ENCODE results near the gene MCC. TPM values are rescaled to one million over a fixed set of nuclear protein-coding genes. Genes with fewer than 3 reads are reported as not detected.

MCC gene
- total and polyA plus RNA-seq, 2 donors (not counting 1 experiment from before 2014, with no cell fraction given) = 0.09 to 0.32 TPM

GRCh38 chr5:113039229-113039933, 448.9 kb downstream of the MCC start:
- Histone ChIP-seq H3K9me3 (ENCODE audit: control extremely low read depth in 1 of 3, control insufficient read depth in 2 of 3, insufficient read depth in 1 of 3, low read length in 2 of 3) (no peaks in the 10 kb centered on the region), H3K9ac (ENCODE audit: low read length) (no peak overlapping the region), H3K4me1 (ENCODE audit: control insufficient read depth in 2 of 2, insufficient read depth in 2 of 2, low read length in 2 of 2) (no peaks in the 10 kb centered on the region), H3K4me3 (ENCODE audit: control extremely low read depth in 1 of 5, extremely low read depth in 1 of 5, insufficient read depth in 1 of 5, low read depth in 2 of 5, low read length in 4 of 5) (no peak overlapping the region), H3K27ac (ENCODE audit: low read length in 2 of 2) (no peak overlapping the region), H2AFZ (ENCODE audit: insufficient read depth, low read depth, low read length, poor library complexity, severe bottlenecking) (no peak overlapping the region), H3K4me2 (replicated peaks; ENCODE audit: low read depth, low read length, poor library complexity, severe bottlenecking) (no peak overlapping the region), H3K36me3 (replicated peaks in 1 of 2; ENCODE audit: control extremely low read depth in 1 of 2, control insufficient read depth in 1 of 2, extremely low read depth in 1 of 2, insufficient read depth in 2 of 2, low read length in 1 of 2) (no peaks in the 10 kb centered on the region), H4K20me1 (ENCODE audit: control insufficient read depth, insufficient read depth, low read length, poor library complexity, severe bottlenecking) (no peaks in the 10 kb centered on the region), H3K27me3 (replicated peaks in 1 of 4; ENCODE audit: control extremely low read depth in 1 of 4, control insufficient read depth in 3 of 4, insufficient read depth in 4 of 4, low read length in 3 of 4) (peaks cover 0 to 5% (median 0%) of the 10 kb centered on the region in 4 experiments), H3K79me2 (ENCODE audit: control insufficient read depth, insufficient read depth, low read length) (no peaks in the 10 kb centered on the region)
- Mint-ChIP-seq H3K9me3 (ENCODE audit: insufficient read depth) (no peaks in the 10 kb centered on the region), H3K4me1 (no peaks in the 10 kb centered on the region), H3K4me3 (no peak overlapping the region), H3K27me3 (peaks cover 10% of the 10 kb centered on the region), H3K27ac (no peak overlapping the region)
- TF ChIP-seq EZH2 (IDR thresholded peaks at IDR 0.05; ENCODE audit: borderline replicate concordance, insufficient read depth, low read depth, low read length, poor library complexity, severe bottlenecking) = no peak
- TF ChIP-seq, protein P1, sequence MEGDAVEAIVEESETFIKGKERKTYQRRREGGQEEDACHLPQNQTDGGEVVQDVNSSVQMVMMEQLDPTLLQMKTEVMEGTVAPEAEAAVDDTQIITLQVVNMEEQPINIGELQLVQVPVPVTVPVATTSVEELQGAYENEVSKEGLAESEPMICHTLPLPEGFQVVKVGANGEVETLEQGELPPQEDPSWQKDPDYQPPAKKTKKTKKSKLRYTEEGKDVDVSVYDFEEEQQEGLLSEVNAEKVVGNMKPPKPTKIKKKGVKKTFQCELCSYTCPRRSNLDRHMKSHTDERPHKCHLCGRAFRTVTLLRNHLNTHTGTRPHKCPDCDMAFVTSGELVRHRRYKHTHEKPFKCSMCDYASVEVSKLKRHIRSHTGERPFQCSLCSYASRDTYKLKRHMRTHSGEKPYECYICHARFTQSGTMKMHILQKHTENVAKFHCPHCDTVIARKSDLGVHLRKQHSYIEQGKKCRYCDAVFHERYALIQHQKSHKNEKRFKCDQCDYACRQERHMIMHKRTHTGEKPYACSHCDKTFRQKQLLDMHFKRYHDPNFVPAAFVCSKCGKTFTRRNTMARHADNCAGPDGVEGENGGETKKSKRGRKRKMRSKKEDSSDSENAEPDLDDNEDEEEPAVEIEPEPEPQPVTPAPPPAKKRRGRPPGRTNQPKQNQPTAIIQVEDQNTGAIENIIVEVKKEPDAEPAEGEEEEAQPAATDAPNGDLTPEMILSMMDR (IDR thresholded peaks at IDR 0.05) = no peak
- intact Hi-C loops (cut with micrococcal nuclease) = no loop called here
- no peak for DNase-seq
- WGBS (ENCODE audit: insufficient coverage) = 95% methylated on average over 11 of the region's 14 CpGs
- POLR2A ChIA-PET = no interaction called here
- ATAC-seq (ENCODE audit: low read depth) = no peak
- CTCF ChIA-PET = no interaction called here

DNA sequence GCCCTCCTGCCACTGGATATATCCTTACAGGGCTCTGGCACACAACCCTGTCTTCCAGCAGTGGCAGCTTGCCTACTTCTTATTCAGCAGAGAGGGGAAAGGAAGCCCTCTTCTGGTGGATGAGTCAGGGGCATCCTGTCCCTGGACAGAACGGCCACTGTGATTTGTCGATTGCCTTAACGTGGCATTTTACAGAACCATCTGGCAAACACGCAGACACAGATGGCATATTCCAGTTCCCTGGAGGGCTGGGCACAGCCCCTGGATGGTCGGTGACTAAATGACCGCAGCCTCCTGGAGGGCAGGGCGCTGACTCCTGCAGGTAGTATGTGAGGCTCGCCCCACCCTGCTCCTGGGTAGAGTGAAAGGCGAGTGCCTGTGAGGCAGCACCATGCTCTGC, 449.5 kb downstream of the MCC start:
- ChIA-PET POLR2A (no interaction called here), CTCF (no interaction called here)
- Mint-ChIP-seq H3K4me1 (no peaks in the 10 kb centered on the region), H3K27me3 (peaks cover 10% of the 10 kb centered on the region), H3K9me3 (ENCODE audit: insufficient read depth) (no peaks in the 10 kb centered on the region), H3K4me3 (no peak overlapping the region), H3K27ac (no peak overlapping the region)
- Histone ChIP-seq H3K27me3 (replicated peaks in 1 of 4; ENCODE audit: control extremely low read depth in 1 of 4, control insufficient read depth in 3 of 4, insufficient read depth in 4 of 4, low read length in 3 of 4) (peaks cover 0 to 5% (median 0%) of the 10 kb centered on the region in 4 experiments), H3K9me3 (ENCODE audit: control extremely low read depth in 1 of 3, control insufficient read depth in 2 of 3, insufficient read depth in 1 of 3, low read length in 2 of 3) (no peaks in the 10 kb centered on the region), H3K4me3 (ENCODE audit: control extremely low read depth in 1 of 5, extremely low read depth in 1 of 5, insufficient read depth in 1 of 5, low read depth in 2 of 5, low read length in 4 of 5) (no peak overlapping the region), H2AFZ (ENCODE audit: insufficient read depth, low read depth, low read length, poor library complexity, severe bottlenecking) (no peak overlapping the region), H3K4me1 (ENCODE audit: control insufficient read depth in 2 of 2, insufficient read depth in 2 of 2, low read length in 2 of 2) (no peaks in the 10 kb centered on the region), H3K27ac (ENCODE audit: low read length in 2 of 2) (no peak overlapping the region), H3K9ac (ENCODE audit: low read length) (no peak overlapping the region), H4K20me1 (ENCODE audit: control insufficient read depth, insufficient read depth, low read length, poor library complexity, severe bottlenecking) (no peaks in the 10 kb centered on the region), H3K36me3 (replicated peaks in 1 of 2; ENCODE audit: control extremely low read depth in 1 of 2, control insufficient read depth in 1 of 2, extremely low read depth in 1 of 2, insufficient read depth in 2 of 2, low read length in 1 of 2) (no peaks in the 10 kb centered on the region), H3K79me2 (ENCODE audit: control insufficient read depth, insufficient read depth, low read length) (no peaks in the 10 kb centered on the region), H3K4me2 (replicated peaks; ENCODE audit: low read depth, low read length, poor library complexity, severe bottlenecking) (no peak overlapping the region)
- no peak for DNase-seq
- TF ChIP-seq EZH2 (IDR thresholded peaks at IDR 0.05; ENCODE audit: borderline replicate concordance, insufficient read depth, low read depth, low read length, poor library complexity, severe bottlenecking) = no peak
- TF ChIP-seq, protein P1 (IDR thresholded peaks at IDR 0.05) = no peak
- intact Hi-C loops (cut with micrococcal nuclease) = no loop called here
- 94% methylated on average over 7 of the region's 9 CpGs for WGBS (ENCODE audit: insufficient coverage)
- no peak for ATAC-seq (ENCODE audit: low read depth)

All from B cell (primary cell).